Measurements from ENCODE around the gene ANKLE1.
A peak's percentile ranks its signal among the peaks of the same experiment; 100 is the strongest.

ANKLE1 gene

DNA sequence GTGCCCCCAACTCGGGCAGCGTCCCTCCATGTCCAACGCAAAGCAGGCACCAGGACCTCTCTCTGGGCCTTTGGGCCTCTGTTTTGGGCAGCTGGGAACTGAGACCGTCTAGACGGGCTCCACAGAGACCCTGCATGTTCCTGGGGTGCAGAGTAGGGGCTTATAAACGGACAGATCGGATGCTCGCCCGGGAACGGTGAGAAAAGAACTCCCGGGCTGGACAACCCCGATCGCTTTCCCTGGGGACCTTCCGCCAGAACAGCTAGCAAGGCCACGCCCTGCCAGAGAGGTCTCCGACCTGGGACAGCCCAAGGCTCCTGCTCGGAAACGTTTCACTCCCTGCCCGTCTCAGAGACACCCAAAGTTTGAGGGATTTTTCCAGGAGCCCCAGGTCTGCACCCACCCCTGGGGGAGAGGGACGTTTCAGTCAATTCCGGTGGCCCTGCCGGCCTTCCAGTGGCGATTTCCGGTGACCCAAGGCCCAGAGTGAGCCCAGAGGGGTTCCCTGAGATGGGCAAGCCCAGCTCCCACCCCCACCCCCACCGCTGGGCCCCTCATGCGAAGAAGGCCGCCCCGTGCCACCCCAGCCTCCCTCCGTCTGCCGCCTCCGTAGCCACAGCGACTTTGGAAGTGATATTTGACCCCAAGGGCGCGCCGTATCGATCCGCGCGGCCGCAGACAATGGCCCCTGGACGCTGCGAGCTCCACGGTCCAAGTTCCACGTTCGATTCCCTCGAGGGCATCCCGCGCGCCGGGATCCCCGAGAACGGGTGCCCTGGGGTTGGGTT lies 37.7 kb upstream of the ANKLE1 start:
- peak overlapping the region; percentile 51 for H3K9ac ChIP-seq (ENCODE audit: low read length)
- H2AFZ ChIP-seq (ENCODE audit: low read length): no peak overlapping the region
- H3K27ac ChIP-seq (ENCODE audit: low read depth, low read length, poor library complexity, severe bottlenecking): peak overlapping the region; percentile 59

DNA sequence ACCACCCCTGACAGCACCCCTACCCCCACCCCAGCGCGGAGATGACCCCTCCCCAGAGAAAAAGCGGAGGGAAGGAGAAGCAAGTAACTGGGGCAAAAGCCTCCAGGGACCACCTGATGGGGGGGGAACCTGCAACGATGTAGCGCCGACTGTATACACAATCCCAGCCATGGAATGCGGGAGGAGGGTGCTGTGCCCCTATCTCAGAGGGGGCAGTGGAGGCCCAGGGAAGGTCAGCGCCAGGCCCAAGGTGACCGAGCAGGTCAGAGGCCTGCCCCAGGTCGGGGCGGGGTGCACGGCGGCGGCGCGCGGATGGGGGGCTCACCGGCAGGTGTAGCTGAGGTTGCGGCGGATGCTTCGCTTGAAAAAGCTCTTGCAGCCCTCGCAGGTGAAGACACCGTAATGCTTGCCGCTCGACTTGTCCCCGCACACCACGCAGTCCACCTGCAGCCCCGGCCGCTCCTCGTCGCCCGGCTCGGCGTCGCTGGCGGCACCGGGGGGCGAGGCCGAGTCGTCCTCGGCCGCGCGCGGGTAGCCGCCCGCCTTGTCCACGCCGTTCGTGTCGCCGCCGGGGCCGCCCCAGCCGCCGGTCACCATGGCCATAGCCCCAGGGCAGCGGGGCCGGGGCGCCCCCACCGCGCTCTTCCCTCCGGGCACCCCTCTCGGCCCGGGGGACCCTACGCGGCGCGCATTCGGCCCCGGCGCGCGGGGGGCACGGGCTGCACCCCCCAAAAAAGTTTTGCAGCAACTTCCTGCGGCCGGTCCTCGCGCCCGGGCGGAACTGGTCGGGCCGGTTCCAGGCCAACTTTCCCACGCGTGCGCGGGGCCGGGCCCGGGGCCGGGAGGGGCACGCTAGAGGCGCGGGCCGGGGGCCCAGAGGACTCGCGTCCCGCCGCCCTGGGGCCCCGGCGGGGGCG lies 36.8 kb upstream of the ANKLE1 start:
- TF ChIP-seq EZH2 (IDR thresholded peaks at IDR 0.05; ENCODE audit: borderline replicate concordance, low read length): no peak
- TF ChIP-seq, protein P1, sequence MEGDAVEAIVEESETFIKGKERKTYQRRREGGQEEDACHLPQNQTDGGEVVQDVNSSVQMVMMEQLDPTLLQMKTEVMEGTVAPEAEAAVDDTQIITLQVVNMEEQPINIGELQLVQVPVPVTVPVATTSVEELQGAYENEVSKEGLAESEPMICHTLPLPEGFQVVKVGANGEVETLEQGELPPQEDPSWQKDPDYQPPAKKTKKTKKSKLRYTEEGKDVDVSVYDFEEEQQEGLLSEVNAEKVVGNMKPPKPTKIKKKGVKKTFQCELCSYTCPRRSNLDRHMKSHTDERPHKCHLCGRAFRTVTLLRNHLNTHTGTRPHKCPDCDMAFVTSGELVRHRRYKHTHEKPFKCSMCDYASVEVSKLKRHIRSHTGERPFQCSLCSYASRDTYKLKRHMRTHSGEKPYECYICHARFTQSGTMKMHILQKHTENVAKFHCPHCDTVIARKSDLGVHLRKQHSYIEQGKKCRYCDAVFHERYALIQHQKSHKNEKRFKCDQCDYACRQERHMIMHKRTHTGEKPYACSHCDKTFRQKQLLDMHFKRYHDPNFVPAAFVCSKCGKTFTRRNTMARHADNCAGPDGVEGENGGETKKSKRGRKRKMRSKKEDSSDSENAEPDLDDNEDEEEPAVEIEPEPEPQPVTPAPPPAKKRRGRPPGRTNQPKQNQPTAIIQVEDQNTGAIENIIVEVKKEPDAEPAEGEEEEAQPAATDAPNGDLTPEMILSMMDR (IDR thresholded peaks at IDR 0.05; ENCODE audit: low read length): no peak
- Histone ChIP-seq H2AFZ (ENCODE audit: low read length) (no peak overlapping the region), H3K36me3 (ENCODE audit: insufficient read depth, low read length) (0 out of 2 replicates have a peak, but pooled peaks cover 4% of the 10 kb centered on the region), H3K27ac (ENCODE audit: low read depth, low read length, poor library complexity, severe bottlenecking) (peak overlapping the region; percentile 59), H3K4me3 (ENCODE audit: low read depth, low read length, poor library complexity, severe bottlenecking) (peak overlapping the region; percentile 66), H3K27me3 (ENCODE audit: insufficient read depth, low read length) (no peaks in the 10 kb centered on the region), H4K20me1 (ENCODE audit: insufficient read depth, low read length) (no peaks in the 10 kb centered on the region), H3K9me3 (ENCODE audit: low read length) (no peaks in the 10 kb centered on the region), H3K9me2 (ENCODE audit: low read depth, low read length) (no peaks in the 10 kb centered on the region), H3K4me2 (ENCODE audit: low read length) (peak overlapping the region; percentile 79), H3K79me2 (ENCODE audit: insufficient read depth, low read length) (no peaks in the 10 kb centered on the region), H3K4me1 (ENCODE audit: insufficient read depth, low read length, severe bottlenecking) (peaks cover 36% of the 10 kb centered on the region), H3F3A (ENCODE audit: insufficient read depth, low read length) (no peaks in the 10 kb centered on the region), H3K9ac (ENCODE audit: low read length) (peak overlapping the region; percentile 51)

More for the DNA sequence above, 37.7 kb upstream of the ANKLE1 start:
- Histone ChIP-seq H3K9me2 (ENCODE audit: low read depth, low read length) (no peaks in the 10 kb centered on the region), H3K4me2 (ENCODE audit: low read length) (peak overlapping the region; percentile 79), H3K36me3 (ENCODE audit: insufficient read depth, low read length) (0 out of 2 replicates have a peak, but pooled peaks cover 4% of the 10 kb centered on the region), H3F3A (ENCODE audit: insufficient read depth, low read length) (no peaks in the 10 kb centered on the region), H3K27me3 (ENCODE audit: insufficient read depth, low read length) (no peaks in the 10 kb centered on the region), H3K4me3 (ENCODE audit: low read depth, low read length, poor library complexity, severe bottlenecking) (peak overlapping the region; percentile 66), H4K20me1 (ENCODE audit: insufficient read depth, low read length) (no peaks in the 10 kb centered on the region), H3K9me3 (ENCODE audit: low read length) (no peaks in the 10 kb centered on the region), H3K79me2 (ENCODE audit: insufficient read depth, low read length) (no peaks in the 10 kb centered on the region), H3K4me1 (ENCODE audit: insufficient read depth, low read length, severe bottlenecking) (peaks cover 36% of the 10 kb centered on the region)
- TF ChIP-seq, protein P1 (IDR thresholded peaks at IDR 0.05; ENCODE audit: low read length): no peak
- TF ChIP-seq EZH2 (IDR thresholded peaks at IDR 0.05; ENCODE audit: borderline replicate concordance, low read length): no peak

- no peak within 1 kb of the TSS for H2AFZ ChIP-seq (ENCODE audit: low read length)
These were observed 36.1 kb upstream of the ANKLE1 start, which contains the start of gene NR2F6 for GRCh38 chr19:17245535-17245984. Gene NR2F6, minus strand, starts transcription at chr19:17245919. Its CDS starts 699 bp downstream, at chr19:17245220.

More at GRCh38 chr19:17245535-17245984, 36.1 kb upstream of the ANKLE1 start, which contains the start of gene NR2F6:
- Histone ChIP-seq H3K36me3 (ENCODE audit: insufficient read depth, low read length) (no peaks in the 10 kb centered on the region), H3K9me3 (ENCODE audit: low read length) (no peaks in the 10 kb centered on the region), H3F3A (ENCODE audit: insufficient read depth, low read length) (no peaks in the 10 kb centered on the region), H3K9me2 (ENCODE audit: low read depth, low read length) (no peaks in the 10 kb centered on the region), H3K4me1 (ENCODE audit: insufficient read depth, low read length, severe bottlenecking) (peaks cover 36% of the 10 kb centered on the region), H3K4me2 (ENCODE audit: low read length) (peak within 1 kb of the TSS; percentile 95), H3K79me2 (ENCODE audit: insufficient read depth, low read length) (no peaks in the 10 kb centered on the region), H3K27me3 (ENCODE audit: insufficient read depth, low read length) (no peaks in the 10 kb centered on the region), H3K27ac (ENCODE audit: low read depth, low read length, poor library complexity, severe bottlenecking) (peak within 1 kb of the TSS; percentile 80), H4K20me1 (ENCODE audit: insufficient read depth, low read length) (no peaks in the 10 kb centered on the region), H3K4me3 (ENCODE audit: low read depth, low read length, poor library complexity, severe bottlenecking) (peak within 1 kb of the TSS; percentile 79), H3K9ac (ENCODE audit: low read length) (peak within 1 kb of the TSS; percentile 90)
- no peak for TF ChIP-seq EZH2 (IDR thresholded peaks at IDR 0.05; ENCODE audit: borderline replicate concordance, low read length)
- TF ChIP-seq, protein P1 (IDR thresholded peaks at IDR 0.05; ENCODE audit: low read length): no peak

All from OCI-LY1 (cell line).